H1 (cell line): Measurements from ENCODE around the gene PDF. TPM values are rescaled to one million over a fixed set of nuclear protein-coding genes. Genes with fewer than 3 reads are reported as not detected.

Experiments used
- CTCF ChIA-PET: fragments of 300-600 bp; sonication (Branson Sonifier 250); formaldehyde crosslinking; loops from one replicate; lab custom pipeline; 2021; ENCODE audit not compliant: partially characterized antibody; lab: Charles Lee
- POLR2A ChIA-PET: fragments of 300-600 bp; sonication (Branson Sonifier 250); formaldehyde crosslinking; loops from one replicate; lab custom pipeline; 2021; ENCODE audit warnings: inconsistent platforms; ENCODE audit not compliant: partially characterized antibody; lab: Charles Lee
- DNase-seq, 2 experiments: peaks; one replicate each; pipeline versions ENCODE4 v3.0.0 to v3.0.0-alpha.2; 2010 to 2022; ENCODE audit warnings: low spot score in 2 of 2, low read depth in 1 of 2, mixed read lengths in 1 of 2
- FAIRE-seq: peaks from 2 replicates; lab custom pipeline; 2011; peaks lifted over from hg19 to GRCh38; lab: Jason Lieb, UNC
- H2AFZ ChIP-seq: 2 replicates; pipeline ENCODE4 v1.8.1; 2012; ENCODE audit warnings: low read length, inconsistent platforms
- H2AK5ac ChIP-seq: 2 replicates; pipeline ENCODE4 v1.6.1; 2013; ENCODE audit warnings: low read depth, low read length
- H2BK120ac ChIP-seq: replicated peaks from 2 replicates; pipeline ENCODE3; 2013; ENCODE audit warnings: low read depth, low read length, inconsistent platforms
- H2BK12ac ChIP-seq: 2 replicates; pipeline ENCODE4 v1.6.1; 2013; ENCODE audit warnings: low read depth, low read length
- H2BK15ac ChIP-seq: 2 replicates; pipeline ENCODE4 v1.6.1; 2013; ENCODE audit warnings: low read length
- H2BK20ac ChIP-seq: 2 replicates; pipeline ENCODE4 v1.6.1; 2013; ENCODE audit warnings: low read length
- H2BK5ac ChIP-seq: 2 replicates; pipeline ENCODE4 v1.6.1; 2013; ENCODE audit warnings: low read depth, low read length
- H3K14ac ChIP-seq: 2 replicates; pipeline ENCODE4 v1.6.1; 2013; ENCODE audit warnings: inconsistent platforms; ENCODE audit not compliant: insufficient read length
- H3K18ac ChIP-seq: 2 replicates; pipeline ENCODE4 v1.6.1; 2013; ENCODE audit warnings: low read length; ENCODE audit errors: extremely low read depth
- H3K23ac ChIP-seq: 2 replicates; pipeline ENCODE4 v1.6.1; 2013; ENCODE audit warnings: inconsistent platforms; ENCODE audit not compliant: insufficient read length
- H3K23me2 ChIP-seq: 2 replicates; pipeline ENCODE4 v1.6.1; 2013; ENCODE audit warnings: low read depth, low read length
- H3K27ac ChIP-seq: 2 replicates; pipeline ENCODE4 v1.6.1; 2011; ENCODE audit warnings: low read depth, low read length, inconsistent platforms
- H3K27me3 ChIP-seq, 4 experiments: replicated peaks in 1 of 4; 1 replicate in 1 of 4; 2 replicates in 3 of 4; pipeline versions ENCODE4 v1.6.1 to v1.8.1; 2011 to 2013; ENCODE audit warnings: low read length in 3 of 4, mild to moderate bottlenecking in 3 of 4, inconsistent platforms in 2 of 4, mixed read lengths in 2 of 4, moderate library complexity in 1 of 4; ENCODE audit not compliant: control insufficient read depth in 3 of 4, insufficient read depth in 3 of 4; ENCODE audit errors: extremely low read depth in 1 of 4
- H3K36me3 ChIP-seq, 4 experiments: 2 replicates each; pipeline versions ENCODE4 v1.6.1 to v1.8.1; 2011 to 2013; ENCODE audit warnings: mild to moderate bottlenecking in 4 of 4, low read length in 3 of 4, moderate library complexity in 2 of 4, control low read depth in 1 of 4, inconsistent platforms in 1 of 4; ENCODE audit not compliant: insufficient read depth in 4 of 4, control insufficient read depth in 2 of 4
- H3K4ac ChIP-seq: replicated peaks from 2 replicates; pipeline ENCODE3; 2013; ENCODE audit warnings: low read length, low read depth, mixed read lengths, inconsistent platforms; ENCODE audit not compliant: insufficient read length
- H3K4me1 ChIP-seq, 4 experiments: replicated peaks in 1 of 4; 1 replicate in 1 of 4; 2 replicates in 3 of 4; pipeline versions ENCODE4 v1.6.1 to v1.8.1; 2011 to 2013; ENCODE audit warnings: low read length in 3 of 4, inconsistent platforms in 2 of 4, mixed read lengths in 1 of 4; ENCODE audit not compliant: insufficient read depth in 4 of 4, control insufficient read depth in 3 of 4
- H3K4me2 ChIP-seq, 2 experiments: 2 replicates each; pipeline versions ENCODE4 v1.6.1 to v1.8.1; 2011 to 2013; ENCODE audit warnings: low read depth in 2 of 2, low read length in 2 of 2, control low read depth in 1 of 2, inconsistent platforms in 1 of 2, mild to moderate bottlenecking in 1 of 2; ENCODE audit not compliant: insufficient read depth in 1 of 2
- H3K4me3 ChIP-seq, 4 experiments: fragments of 200-600, 300-600 bp in 1 of 4; sonication (generic), shearing (Covaris generic), sonication (Bioruptor Twin) in 1 of 4; 2 replicates each; pipeline versions ENCODE4 v1.5.1 to v1.8.1; 2011 to 2016; ENCODE audit warnings: low read length in 4 of 4, low read depth in 3 of 4, control low read depth in 2 of 4, inconsistent platforms in 2 of 4, mild to moderate bottlenecking in 2 of 4, mixed read lengths in 1 of 4, moderate library complexity in 1 of 4; ENCODE audit not compliant: insufficient read depth in 2 of 4; ENCODE audit errors: extremely low read depth in 1 of 4
- H3K56ac ChIP-seq: replicated peaks from 2 replicates; pipeline ENCODE3; 2013; ENCODE audit warnings: low read depth, mild to moderate bottlenecking, mixed read lengths, low read length, inconsistent platforms; ENCODE audit not compliant: insufficient read length
- H3K79me1 ChIP-seq: 2 replicates; pipeline ENCODE4 v1.6.1; 2013; ENCODE audit warnings: low read depth, low read length, control low read depth
- H3K79me2 ChIP-seq, 2 experiments: 2 replicates each; pipeline versions ENCODE4 v1.6.1 to v1.8.1; 2012 to 2013; ENCODE audit warnings: low read length in 2 of 2, mild to moderate bottlenecking in 2 of 2, inconsistent platforms in 1 of 2; ENCODE audit not compliant: insufficient read depth in 2 of 2, control insufficient read depth in 1 of 2
- H3K9ac ChIP-seq, 4 experiments: replicated peaks in 1 of 4; 1 replicate in 1 of 4; 2 replicates in 3 of 4; pipeline versions ENCODE4 v1.6.1 to v1.8.1; 2011 to 2013; ENCODE audit warnings: low read depth in 3 of 4, low read length in 3 of 4, control low read depth in 2 of 4, mild to moderate bottlenecking in 2 of 4, moderate library complexity in 2 of 4, inconsistent platforms in 1 of 4; ENCODE audit errors: extremely low read depth in 1 of 4
- H3K9me3 ChIP-seq, 2 experiments: 2 replicates each; pipeline versions ENCODE4 v1.6.1 to v1.8.1; 2012 to 2013; ENCODE audit warnings: mild to moderate bottlenecking in 2 of 2, moderate library complexity in 2 of 2, control low read depth in 1 of 2, inconsistent platforms in 1 of 2, low read depth in 1 of 2, low read length in 1 of 2, mixed read lengths in 1 of 2; ENCODE audit not compliant: insufficient read depth in 2 of 2
- H4K20me1 ChIP-seq, 2 experiments: replicated peaks in 1 of 2; 2 replicates each; pipeline versions ENCODE3 to v1.8.1; 2011 to 2013; ENCODE audit warnings: inconsistent platforms in 2 of 2, low read length in 2 of 2, mild to moderate bottlenecking in 1 of 2; ENCODE audit not compliant: insufficient read depth in 2 of 2, control insufficient read depth in 1 of 2
- H4K5ac ChIP-seq: 2 replicates; pipeline ENCODE4 v1.6.1; 2013; ENCODE audit warnings: low read length, low read depth, mixed read lengths, inconsistent platforms; ENCODE audit not compliant: insufficient read length
- H4K8ac ChIP-seq: 2 replicates; pipeline ENCODE4 v1.8.0; 2013; ENCODE audit warnings: mild to moderate bottlenecking, moderate library complexity, low read length, inconsistent platforms; ENCODE audit not compliant: insufficient read depth; ENCODE audit errors: extremely low read depth
- H4K91ac ChIP-seq: replicated peaks from 2 replicates; pipeline ENCODE3; 2013; ENCODE audit warnings: low read length, mixed read lengths, inconsistent platforms; ENCODE audit not compliant: insufficient read length
- ASH2L ChIP-seq: fragments of 200-600, 300-600 bp; sonication (generic); IDR thresholded peaks from one replicate; pipeline ENCODE4 v1.7.1; 2017; ENCODE audit warnings: low read length
- CREB1 ChIP-seq: IDR thresholded peaks from 2 replicates; pipeline ENCODE4 v1.6.1; 2012; ENCODE audit warnings: inconsistent platforms
- CTBP2 ChIP-seq: IDR thresholded peaks from 2 replicates; pipeline ENCODE4 v1.7.0; 2011; ENCODE audit warnings: borderline replicate concordance, mild to moderate bottlenecking, moderate library complexity, mixed read lengths, low read length; ENCODE audit not compliant: insufficient read depth, insufficient read length
- EGR1 ChIP-seq: IDR thresholded peaks from 2 replicates; pipeline ENCODE4 v1.6.1; 2011; ENCODE audit warnings: low read depth, low read length, borderline replicate concordance
- EP300 ChIP-seq, 2 experiments: IDR thresholded peaks; 1 replicate in 1 of 2; 2 replicates in 1 of 2; pipeline ENCODE4 v1.6.1; 2011 to 2012; ENCODE audit warnings: low read depth in 2 of 2, low read length in 2 of 2, mild to moderate bottlenecking in 2 of 2, borderline replicate concordance in 1 of 2, inconsistent platforms in 1 of 2, moderate library complexity in 1 of 2
- EZH2 ChIP-seq: fragments of 200-600 bp; sonication (generic); IDR thresholded peaks from 2 replicates; pipeline ENCODE4 v1.7.1; 2012; ENCODE audit warnings: low read depth, mild to moderate bottlenecking, moderate library complexity, low read length, inconsistent platforms; ENCODE audit not compliant: severe bottlenecking
- GABPA ChIP-seq: IDR thresholded peaks from 2 replicates; pipeline ENCODE4 v1.6.1; 2011; ENCODE audit warnings: mild to moderate bottlenecking, low read length, moderate library complexity, borderline replicate concordance; ENCODE audit not compliant: insufficient read depth
- HDAC2 ChIP-seq, 2 experiments: fragments of 300-600 bp in 1 of 2; sonication (generic) in 1 of 2; IDR thresholded peaks; 2 replicates each; pipeline ENCODE4 v1.6.1; 2011 to 2012; ENCODE audit warnings: low read depth in 2 of 2, low read length in 2 of 2, mild to moderate bottlenecking in 2 of 2, moderate library complexity in 2 of 2, borderline replicate concordance in 1 of 2, inconsistent platforms in 1 of 2
- JUND ChIP-seq: IDR thresholded peaks from 2 replicates; pipeline ENCODE4 v1.6.1; 2011; ENCODE audit warnings: mild to moderate bottlenecking, improper control_type of control experiment, low read length
- RXRA ChIP-seq: IDR thresholded peaks from 2 replicates; pipeline ENCODE4 v1.6.1; 2011; ENCODE audit warnings: low read depth, mild to moderate bottlenecking, low read length, moderate library complexity; ENCODE audit not compliant: insufficient read depth
- SIRT6 ChIP-seq: IDR thresholded peaks from one replicate; pipeline ENCODE4 v1.7.1; 2012; ENCODE audit warnings: low read length, inconsistent platforms
- SIX5 ChIP-seq: IDR thresholded peaks from 2 replicates; pipeline ENCODE4 v1.6.1; 2011; ENCODE audit warnings: mild to moderate bottlenecking, low read depth, low read length
- TEAD4 ChIP-seq: IDR thresholded peaks from 2 replicates; pipeline ENCODE4 v1.6.1; 2012; ENCODE audit warnings: low read depth, low read length, inconsistent platforms, mixed read lengths
- ZNF274 ChIP-seq: IDR thresholded peaks from 2 replicates; pipeline ENCODE4 v1.7.0; 2012; ENCODE audit warnings: low read length, borderline replicate concordance; ENCODE audit errors: extremely low read depth
- WGBS, 2 experiments: shearing (Covaris generic) in 1 of 2; methylation state at CpG; one replicate each; pipeline versions ENCODE4 v1.1.6 to v1.1.7; 2013 to 2015; ENCODE audit warnings: low lambda C conversion rate in 2 of 2, mixed read lengths in 2 of 2, inconsistent platforms in 1 of 2, low coverage in 1 of 2, missing lambda C conversion rate in 1 of 2; ENCODE audit not compliant: insufficient replicate concordance in 2 of 2, insufficient coverage in 1 of 2, insufficient read length in 1 of 2; ENCODE audit errors: extremely low coverage in 1 of 2, missing lambda C conversion rate in 1 of 2; 5-methylcytosine and 5-hydroxymethylcytosine counted together
- polyA plus RNA-seq, 7 experiments: library from polyadenylated mRNA; depleted of rRNA in 3 of 7; stranded (reverse) in 5 of 7; unstranded in 2 of 7; fragments of >200 nt in 5 of 7; fragments of 200-250 nt in 2 of 7; gene quantifications; 1 replicate in 5 of 7; 2 replicates in 1 of 7; 4 replicates in 1 of 7; pipeline versions ENCODE4 v1.2.1 to v1.2.3, GENCODE V29; 2011 to 2013; ENCODE audit warnings: missing spikeins in 2 of 7, mixed read lengths in 2 of 7
- total RNA-seq: library from RNA; stranded (reverse); fragmentation: NEBNext Ultra II Directional; extraction: Animal tissue kit (Norgen Biotek cat#: 25700); gene quantifications from 2 replicates; pipeline ENCODE4 v1.2.1, GENCODE V29; 2021

The PDF gene
- total and polyA plus RNA-seq, 2 of the 8 experiments (the other 6 are each of a cell fraction or from before 2014, with no cell fraction given), result 17.7 to 23.9 TPM

GRCh38 chr16:69364088-69364487 lies 33.7 kb upstream of the PDF start:
- Histone ChIP-seq H3K18ac (no peak overlapping the region), H3K4me1 (no peaks in the 10 kb centered on the region), H2BK120ac (no peak overlapping the region), H2AK5ac (no peak overlapping the region), H3K14ac (no peak overlapping the region), H3K23ac (no peak overlapping the region), H3K36me3 (peaks cover 11 to 37% (median 27%) of the 10 kb centered on the region in 4 experiments), H3K27me3 (no peaks in the 10 kb centered on the region), H3K4me2 (no peak overlapping the region), H2AFZ (no peak overlapping the region), H3K9ac (no peak overlapping the region), H3K56ac (no peak overlapping the region), H2BK5ac (no peak overlapping the region), H3K27ac (no peak overlapping the region), H3K4ac (no peak overlapping the region), H3K79me2 (no peaks in the 10 kb centered on the region), H3K79me1 (no peaks in the 10 kb centered on the region), H2BK15ac (no peak overlapping the region), H3K4me3 (no peak overlapping the region), H4K8ac (no peak overlapping the region), H2BK12ac (no peak overlapping the region), H4K20me1 (no peaks in the 10 kb centered on the region), H3K23me2 (no peaks in the 10 kb centered on the region), H4K91ac (no peak overlapping the region), H3K9me3 (no peaks in the 10 kb centered on the region), H4K5ac (no peak overlapping the region), H2BK20ac (no peak overlapping the region)
- no peak for TF ChIP-seq CREB1
- no peak for TF ChIP-seq GABPA
- no peak for TF ChIP-seq CTBP2
- TF ChIP-seq HDAC2 (IDR thresholded peaks at IDR 0.05; ENCODE audit: borderline replicate concordance in 1 of 2, low read depth in 2 of 2, low read length in 2 of 2), result no peak
- TF ChIP-seq SIRT6, result no peak
- no peak for TF ChIP-seq SIX5
- no peak for TF ChIP-seq EZH2
- TF ChIP-seq RXRA, result no peak
- TF ChIP-seq ZNF274, result no peak
- TF ChIP-seq ASH2L, result no peak
- TF ChIP-seq EGR1, result no peak
- no peak for TF ChIP-seq TEAD4
- TF ChIP-seq JUND, result no peak
- TF ChIP-seq EP300 (IDR thresholded peaks at IDR 0.05; ENCODE audit: borderline replicate concordance in 1 of 2, low read depth in 2 of 2, low read length in 2 of 2), result no peak
- CTCF ChIA-PET, result no interaction called here
- 93% methylated on average over 1 of the region's 2 CpGs; no CpG with 5 or more reads in 1 of the 2 experiments for WGBS, 2 experiments
- FAIRE-seq (no peak), DNase-seq (no peak)
- POLR2A ChIA-PET, result interaction anchor here (0.9 to 1.0 kb wide), 2 partner anchors 17 to 24 kb away, joined by 3 to 4 read pairs; partner anchors contain the start of gene NIP7
